ENCODE measurements around the gene DLX6.

- TF ChIP-seq CTCF (IDR thresholded peaks at IDR 0.05), result no peak
- TF ChIP-seq POLR2A (IDR thresholded peaks at IDR 0.05), result no peak
These were observed 12.1 kb downstream of the DLX6 start for GRCh38 chr7:97017192-97018125.

Data from lower leg skin (tissue), 3 donors.